Stimulated activated naive CD8-positive, alpha-beta T cell treated with anti-CD3 and anti-CD28 coated beads, Interleukin-15, amount 100 ng/mL, for 72 hours (primary cell): ENCODE results near the gene ADORA1.

Source experiments
- ATAC-seq: fragments of 150-1000 bp; cut with Tn5 transposase; 2 replicates; pipeline ENCODE4 v1.10.0; 2021; ENCODE audit warnings: mild to moderate bottlenecking, moderate library complexity
- DNase-seq, 2 donors: peaks; one replicate each; pipeline ENCODE4 v3.0.0; 2021 to 2022
- H3K27ac Mint-ChIP-seq, 2 donors: one replicate each; pipeline ENCODE4 v1.8.0; 2022; ENCODE audit warnings: mild to moderate bottlenecking in 2 of 2, mixed read lengths in 2 of 2, moderate library complexity in 2 of 2
- H3K27me3 Mint-ChIP-seq: one replicate; pipeline ENCODE4 v1.8.0; 2022; ENCODE audit warnings: mixed read lengths
- H3K4me1 Mint-ChIP-seq: one replicate; pipeline ENCODE4 v1.8.0; 2022; ENCODE audit warnings: mild to moderate bottlenecking, mixed read lengths
- H3K4me3 Mint-ChIP-seq, 2 donors: one replicate each; pipeline ENCODE4 v1.8.0; 2022; ENCODE audit warnings: mild to moderate bottlenecking in 2 of 2, mixed read lengths in 2 of 2, moderate library complexity in 1 of 2
- H3K9me3 Mint-ChIP-seq, 2 donors: one replicate each; pipeline ENCODE4 v1.8.0; 2022; ENCODE audit warnings: mixed read lengths in 2 of 2

ADORA1 gene

GRCh38 chr1:203142124-203142523 is 14.6 kb downstream of the ADORA1 start:
- no peaks in the 10 kb centered on the region for H3K9me3 Mint-ChIP-seq
- peaks cover under 1% of the 10 kb centered on the region for H3K27me3 Mint-ChIP-seq
- no peaks in the 10 kb centered on the region for H3K4me1 Mint-ChIP-seq
- H3K27ac Mint-ChIP-seq, result no peak overlapping the region
- DNase-seq (no peak), ATAC-seq (no peak)
- H3K4me3 Mint-ChIP-seq, result no peak overlapping the region

- Mint-ChIP-seq H3K27ac (no peak overlapping the region), H3K4me1 (no peaks in the 10 kb centered on the region), H3K9me3 (no peaks in the 10 kb centered on the region), H3K27me3 (no peaks in the 10 kb centered on the region), H3K4me3 (no peak overlapping the region)
- no peak for DNase-seq
- no peak for ATAC-seq
These were observed 15.3 kb downstream of the ADORA1 start for GRCh38 chr1:203142684-203143408.

GRCh38 chr1:203143641-203144040 is 16.1 kb downstream of the ADORA1 start:
- no peaks in the 10 kb centered on the region for H3K9me3 Mint-ChIP-seq
- no peak for ATAC-seq
- H3K4me1 Mint-ChIP-seq, result no peaks in the 10 kb centered on the region

GRCh38 chr1:203144661-203145060 is 17.1 kb downstream of the ADORA1 start:
- Mint-ChIP-seq H3K4me3 (no peak overlapping the region), H3K27ac (no peak overlapping the region), H3K9me3 (no peaks in the 10 kb centered on the region), H3K27me3 (no peaks in the 10 kb centered on the region), H3K4me1 (no peaks in the 10 kb centered on the region)
- no peak for DNase-seq
- ATAC-seq, result no peak

More at GRCh38 chr1:203143641-203144040, 16.1 kb downstream of the ADORA1 start:
- H3K27me3 Mint-ChIP-seq, result no peaks in the 10 kb centered on the region
- no peak overlapping the region for H3K4me3 Mint-ChIP-seq
- DNase-seq, result no peak
- H3K27ac Mint-ChIP-seq, result no peak overlapping the region

- Mint-ChIP-seq H3K4me3 (no peak overlapping the region), H3K27me3 (no peaks in the 10 kb centered on the region), H3K4me1 (no peaks in the 10 kb centered on the region), H3K9me3 (no peaks in the 10 kb centered on the region), H3K27ac (no peak overlapping the region)
- ATAC-seq, result no peak
- DNase-seq, result no peak
These were observed 18.0 kb downstream of the ADORA1 start for GRCh38 chr1:203145321-203146041.

GRCh38 chr1:203146042-203146369 is 18.5 kb downstream of the ADORA1 start:
- Mint-ChIP-seq H3K9me3 (no peaks in the 10 kb centered on the region), H3K4me3 (no peak overlapping the region), H3K27ac (no peak overlapping the region), H3K27me3 (no peaks in the 10 kb centered on the region), H3K4me1 (no peaks in the 10 kb centered on the region)
- no peak for ATAC-seq
- DNase-seq, result no peak

- DNase-seq, result no peak
- no peaks in the 10 kb centered on the region for H3K4me1 Mint-ChIP-seq
- no peak overlapping the region for H3K27ac Mint-ChIP-seq
- no peaks in the 10 kb centered on the region for H3K9me3 Mint-ChIP-seq
- H3K27me3 Mint-ChIP-seq, result no peaks in the 10 kb centered on the region
- ATAC-seq, result no peak
- H3K4me3 Mint-ChIP-seq, result no peak overlapping the region
These were observed 19.0 kb downstream of the ADORA1 start for GRCh38 chr1:203146537-203146936.

GRCh38 chr1:203147376-203147775 is 19.9 kb downstream of the ADORA1 start:
- Mint-ChIP-seq H3K27me3 (no peaks in the 10 kb centered on the region), H3K27ac (no peak overlapping the region), H3K4me1 (no peaks in the 10 kb centered on the region), H3K9me3 (no peaks in the 10 kb centered on the region), H3K4me3 (no peak overlapping the region)
- ATAC-seq (no peak), DNase-seq (no peak)

- H3K4me1 Mint-ChIP-seq, result no peaks in the 10 kb centered on the region
- H3K27ac Mint-ChIP-seq, result no peak overlapping the region
- H3K4me3 Mint-ChIP-seq, result no peak overlapping the region
- ATAC-seq (no peak), DNase-seq (no peak)
- no peaks in the 10 kb centered on the region for H3K9me3 Mint-ChIP-seq
- no peaks in the 10 kb centered on the region for H3K27me3 Mint-ChIP-seq
These were observed 20.6 kb downstream of the ADORA1 start for GRCh38 chr1:203148127-203148526.

GRCh38 chr1:203148579-203148978 is 21.1 kb downstream of the ADORA1 start:
- ATAC-seq, result no peak
- Mint-ChIP-seq H3K27me3 (no peaks in the 10 kb centered on the region), H3K4me3 (no peak overlapping the region), H3K4me1 (no peaks in the 10 kb centered on the region), H3K27ac (no peak overlapping the region), H3K9me3 (no peaks in the 10 kb centered on the region)
- no peak for DNase-seq

- DNase-seq, result no peak
- Mint-ChIP-seq H3K27ac (peak overlapping the region in 1 of 2 donors; percentile 74), H3K9me3 (no peaks in the 10 kb centered on the region), H3K4me3 (no peak overlapping the region), H3K4me1 (no peaks in the 10 kb centered on the region), H3K27me3 (no peaks in the 10 kb centered on the region)
- ATAC-seq, result no peak
These were observed 21.8 kb downstream of the ADORA1 start for GRCh38 chr1:203149188-203149840.

GRCh38 chr1:203150511-203151297 is 23.2 kb downstream of the ADORA1 start:
- DNase-seq (no peak), ATAC-seq (no peak)
- Mint-ChIP-seq H3K4me1 (no peaks in the 10 kb centered on the region), H3K27me3 (no peaks in the 10 kb centered on the region), H3K4me3 (no peak overlapping the region), H3K9me3 (no peaks in the 10 kb centered on the region), H3K27ac (no peak overlapping the region)

GRCh38 chr1:203151362-203152157 is 24.0 kb downstream of the ADORA1 start:
- Mint-ChIP-seq H3K4me3 (no peak overlapping the region), H3K27ac (no peak overlapping the region), H3K27me3 (no peaks in the 10 kb centered on the region), H3K9me3 (no peaks in the 10 kb centered on the region), H3K4me1 (no peaks in the 10 kb centered on the region)
- DNase-seq, result no peak
- no peak for ATAC-seq

GRCh38 chr1:203152158-203153034 is 24.9 kb downstream of the ADORA1 start:
- Mint-ChIP-seq H3K27ac (no peak overlapping the region), H3K9me3 (no peaks in the 10 kb centered on the region), H3K4me1 (no peaks in the 10 kb centered on the region), H3K4me3 (no peak overlapping the region), H3K27me3 (no peaks in the 10 kb centered on the region)
- ATAC-seq (no peak), DNase-seq (no peak)
